DOHH2 (cell line): Measurements from ENCODE around the gene PSME3.

Source experiments
- H3F3A ChIP-seq: fragments of 200-600 bp; sonication (generic), shearing (Covaris generic); 2 replicates; pipeline ENCODE4 v1.6.0; 2016; ENCODE audit warnings: antibody characterized with exemption, mild to moderate bottlenecking; ENCODE audit not compliant: control insufficient read depth, insufficient read depth
- H3K27ac ChIP-seq: fragments of 200-600 bp; sonication (generic); 2 replicates; pipeline ENCODE4 v1.5.1; 2014; ENCODE audit warnings: low read depth, mild to moderate bottlenecking, low read length, moderate library complexity
- H3K27me3 ChIP-seq: fragments of 200-600 bp; sonication (generic); 2 replicates; pipeline ENCODE4 v1.6.1; 2014; ENCODE audit warnings: mild to moderate bottlenecking, low read length, mixed read lengths; ENCODE audit not compliant: control insufficient read depth
- H3K36me3 ChIP-seq: fragments of 200-600 bp; sonication (generic); 2 replicates; pipeline ENCODE4 v1.6.1; 2014; ENCODE audit warnings: mild to moderate bottlenecking, low read length, moderate library complexity, mixed read lengths; ENCODE audit not compliant: control insufficient read depth
- H3K4me1 ChIP-seq: fragments of 200-600 bp; sonication (generic); 2 replicates; pipeline ENCODE4 v1.6.1; 2014; ENCODE audit warnings: mild to moderate bottlenecking, low read length, mixed read lengths; ENCODE audit not compliant: control insufficient read depth
- H3K4me2 ChIP-seq: fragments of 200-600 bp; sonication (generic); 2 replicates; pipeline ENCODE4 v1.6.0; 2014; ENCODE audit warnings: mild to moderate bottlenecking, low read length, moderate library complexity
- H3K4me3 ChIP-seq: fragments of 200-600 bp; sonication (generic); 2 replicates; pipeline ENCODE4 v1.5.1; 2014; ENCODE audit warnings: mild to moderate bottlenecking, low read length, mixed read lengths
- H3K79me2 ChIP-seq: fragments of 200-600 bp; sonication (generic); 2 replicates; pipeline ENCODE4 v1.6.1; 2014; ENCODE audit warnings: mild to moderate bottlenecking, low read length, mixed read lengths; ENCODE audit not compliant: control insufficient read depth
- H3K9me2 ChIP-seq: fragments of 200-600 bp; sonication (generic); replicated peaks from 2 replicates; pipeline ENCODE4 v1.6.1; 2014; ENCODE audit warnings: mild to moderate bottlenecking, low read length, mixed read lengths; ENCODE audit not compliant: control insufficient read depth
- H3K9me3 ChIP-seq: fragments of 200-600 bp; sonication (generic); 2 replicates; pipeline ENCODE4 v1.6.1; 2014; ENCODE audit warnings: antibody characterized with exemption, low read length, mixed read lengths; ENCODE audit not compliant: control insufficient read depth, insufficient read depth
- H4K20me1 ChIP-seq: fragments of 200-600 bp; sonication (generic); 2 replicates; pipeline ENCODE4 v1.6.0; 2014; ENCODE audit warnings: low read depth, mild to moderate bottlenecking, antibody characterized with exemption, low read length, moderate library complexity; ENCODE audit not compliant: control insufficient read depth, insufficient read depth
- CTCF ChIP-seq: fragments of 200-600 bp; sonication (generic); IDR thresholded peaks from one replicate; pipeline ENCODE4 v1.5.1; 2014; ENCODE audit warnings: antibody characterized with exemption, mild to moderate bottlenecking, low read depth, low read length; ENCODE audit not compliant: poor library complexity, severe bottlenecking
- EZH2phosphoT487 ChIP-seq: fragments of 200-600 bp; sonication (generic); IDR thresholded peaks from 2 replicates; pipeline ENCODE4 v1.6.1; 2017; ENCODE audit warnings: borderline replicate concordance, mild to moderate bottlenecking, antibody characterized with exemption, low read length, moderate library complexity, mixed read lengths

Gene PSME3

GRCh38 chr17:42878123-42878880, 45.1 kb downstream of the PSME3 start:
- H3K9me2 ChIP-seq: no peaks in the 10 kb centered on the region
- H3K79me2 ChIP-seq: no peaks in the 10 kb centered on the region
- H3K4me3 ChIP-seq: no peak overlapping the region
- H3K4me1 ChIP-seq: peaks cover 3% of the 10 kb centered on the region; the same call in 1 of the 2 replicates
- TF ChIP-seq EZH2phosphoT487 (no peak), CTCF (no peak)
- H3K9me3 ChIP-seq: no peaks in the 10 kb centered on the region
- H3F3A ChIP-seq: no peaks in the 10 kb centered on the region
- peaks cover 39% of the 10 kb centered on the region for H3K27me3 ChIP-seq
- no peaks in the 10 kb centered on the region for H3K36me3 ChIP-seq
- no peaks in the 10 kb centered on the region for H4K20me1 ChIP-seq
- H3K27ac ChIP-seq: no peak overlapping the region
- no peak overlapping the region for H3K4me2 ChIP-seq

GRCh38 chr17:42878924-42879595, 45.9 kb downstream of the PSME3 start:
- no peak overlapping the region for H3K4me2 ChIP-seq
- no peak overlapping the region for H3K4me3 ChIP-seq
- no peaks in the 10 kb centered on the region for H3K79me2 ChIP-seq
- H3K27me3 ChIP-seq: peaks cover 39% of the 10 kb centered on the region
- no peaks in the 10 kb centered on the region for H4K20me1 ChIP-seq
- H3K36me3 ChIP-seq: no peaks in the 10 kb centered on the region
- no peaks in the 10 kb centered on the region for H3K9me3 ChIP-seq
- no peak overlapping the region for H3K27ac ChIP-seq
- H3F3A ChIP-seq: no peaks in the 10 kb centered on the region
- no peak for TF ChIP-seq EZH2phosphoT487
- TF ChIP-seq CTCF: no peak
- no peaks in the 10 kb centered on the region for H3K9me2 ChIP-seq
- H3K4me1 ChIP-seq: peaks cover 3% of the 10 kb centered on the region; the same call in 1 of the 2 replicates

- H3K9me2 ChIP-seq: no peaks in the 10 kb centered on the region
- no peaks in the 10 kb centered on the region for H3K79me2 ChIP-seq
- H3K4me1 ChIP-seq: peaks cover 3% of the 10 kb centered on the region; the same call in 1 of the 2 replicates
- TF ChIP-seq CTCF: no peak
- TF ChIP-seq EZH2phosphoT487: no peak
- no peak overlapping the region for H3K4me3 ChIP-seq
- H3K27ac ChIP-seq: no peak overlapping the region
- H3F3A ChIP-seq: no peaks in the 10 kb centered on the region
- H3K36me3 ChIP-seq: no peaks in the 10 kb centered on the region
- H3K27me3 ChIP-seq: peaks cover 39% of the 10 kb centered on the region
- no peaks in the 10 kb centered on the region for H3K9me3 ChIP-seq
- H3K4me2 ChIP-seq: no peak overlapping the region
- H4K20me1 ChIP-seq: no peaks in the 10 kb centered on the region
Observed at GRCh38 chr17:42879596-42879985, 46.4 kb downstream of the PSME3 start.
